ENCODE results near the gene B3GNT8. TPM values are rescaled to one million over a fixed set of nuclear protein-coding genes. Genes with fewer than 3 reads are reported as not detected.

B3GNT8 gene
- total RNA-seq, 1 experiment from 2014 or later = 0.96 TPM

- Histone ChIP-seq H2BK5ac (ENCODE audit: insufficient read length, low read length) (no peak overlapping the region), H3K4ac (ENCODE audit: low read depth, low read length) (no peak overlapping the region), H2BK15ac (ENCODE audit: low read depth, low read length) (no peak overlapping the region), H3K79me1 (ENCODE audit: insufficient read depth, low read depth, low read length, poor library complexity, severe bottlenecking) (no peaks in the 10 kb centered on the region), H4K5ac (ENCODE audit: insufficient read length, low read depth, low read length) (no peak overlapping the region), H3K9me3 (ENCODE audit: control insufficient read depth, low read depth, low read length) (no peaks in the 10 kb centered on the region), H3K23ac (ENCODE audit: insufficient read length, low read depth, low read length) (no peak overlapping the region), H3K14ac (ENCODE audit: insufficient read depth, low read length) (no peak overlapping the region), H2BK12ac (ENCODE audit: insufficient read length, low read depth, low read length) (no peak overlapping the region), H2BK20ac (ENCODE audit: low read depth, low read length, poor library complexity, severe bottlenecking) (no peak overlapping the region), H4K91ac (ENCODE audit: insufficient read length, low read depth, low read length) (no peak overlapping the region), H3K27ac (ENCODE audit: insufficient read length, low read depth, low read length) (no peak overlapping the region), H3K56ac (ENCODE audit: insufficient read length, low read depth, low read length) (no peak overlapping the region), H3K23me2 (ENCODE audit: insufficient read length, low read depth, low read length, poor library complexity, severe bottlenecking) (peaks cover 11% of the 10 kb centered on the region), H4K8ac (replicated peaks; ENCODE audit: insufficient read length, low read depth, low read length) (no peak overlapping the region), H3K4me2 (ENCODE audit: insufficient read depth, insufficient read length, low read length) (no peak overlapping the region), H3K4me1 (ENCODE audit: insufficient read depth, low read length) (no peaks in the 10 kb centered on the region), H2BK120ac (ENCODE audit: low read depth, low read length, poor library complexity, severe bottlenecking) (no peak overlapping the region), H3K18ac (ENCODE audit: insufficient read length, low read depth, low read length) (no peak overlapping the region), H2AK5ac (ENCODE audit: insufficient read length, low read length) (no peak overlapping the region), H3K27me3 (ENCODE audit: insufficient read depth, low read length) (no peaks in the 10 kb centered on the region), H4K20me1 (ENCODE audit: control insufficient read depth, insufficient read depth, insufficient read length) (no peaks in the 10 kb centered on the region), H3T11ph (ENCODE audit: low read length) (no peak overlapping the region), H3K9ac (ENCODE audit: extremely low read depth, insufficient read length, low read length) (no peak overlapping the region), H2AFZ (ENCODE audit: low read length) (no peak overlapping the region), H3K79me2 (ENCODE audit: insufficient read depth, low read length) (no peaks in the 10 kb centered on the region)
- no peak for DNase-seq
- peak; percentile 49; the same call in 2 of the 3 replicates for TF ChIP-seq CTCF (conservative IDR thresholded peaks at IDR 0.05)
- Mint-ChIP-seq H3K27me3 (ENCODE audit: low read depth) (no peaks in the 10 kb centered on the region), H3K9me3 (no peaks in the 10 kb centered on the region), H3K4me3 (peak overlapping the region in 1 of 2 experiments; percentile 1; a peak in 1 of 5 replicates), H3K27ac (0 out of 7 replicates have a peak overlapping the region, but pooled peaks of 1 of the 3 experiments have one; percentile 28), H3K4me1 (peaks cover 14 to 20% of the 10 kb centered on the region in 2 experiments), H3K36me3 (ENCODE audit: insufficient read depth in 1 of 3, low read depth in 3 of 3) (peaks cover 16 to 33% (median 31%) of the 10 kb centered on the region in 3 experiments; a peak in 6 of 7 replicates)
- no CpG with 5 or more reads among the region's 23 CpGs for WGBS (ENCODE audit: extremely low coverage, insufficient read length, low lambda C conversion rate)
These were observed 4.5 kb upstream of the B3GNT8 start for GRCh38 chr19:41431426-41432386.
